CD4-positive, CD25-positive, alpha-beta regulatory T cell (primary cell): ENCODE results near the gene PDZD2. TPM values are rescaled to one million over a fixed set of nuclear protein-coding genes. Genes with fewer than 3 reads are reported as not detected.
"Not testable (repeated sequence)": the region's sequence is repeated elsewhere in the genome, so short reads cannot be mapped to it uniquely, and the experiment has no call there.

Experiments used
- ATAC-seq, 2 donors: fragments of 150-1000 bp; cut with Tn5 transposase; one replicate each; pipeline ENCODE4 v1.10.0; 2021; ENCODE audit warnings: low read depth in 2 of 2, moderate number of reproducible peaks in 2 of 2, moderate library complexity in 1 of 2
- DNase-seq, 3 donors: peaks; one replicate each; pipeline versions ENCODE4 v3.0.0 to v3.0.0-alpha.2; 2012 to 2022; ENCODE audit warnings: mixed read lengths in 1 of 3
- H3K27ac ChIP-seq: one replicate; pipeline ENCODE4 v1.7.0; 2013; ENCODE audit warnings: mild to moderate bottlenecking, low read length; ENCODE audit not compliant: insufficient read depth, poor library complexity, severe bottlenecking
- H3K27me3 ChIP-seq: one replicate; pipeline ENCODE4 v1.7.0; 2013; ENCODE audit warnings: low read length; ENCODE audit not compliant: control insufficient read depth, insufficient read depth
- H3K36me3 ChIP-seq: one replicate; pipeline ENCODE4 v1.7.0; 2013; ENCODE audit warnings: mild to moderate bottlenecking, low read length, moderate library complexity; ENCODE audit not compliant: control insufficient read depth, insufficient read depth
- H3K4me1 ChIP-seq: 2 replicates; pipeline ENCODE4 v1.7.0; 2013; ENCODE audit warnings: mild to moderate bottlenecking, low read length; ENCODE audit not compliant: insufficient read depth, control insufficient read depth, poor library complexity, severe bottlenecking
- H3K4me3 ChIP-seq: one replicate; pipeline ENCODE4 v1.7.0; 2013; ENCODE audit warnings: low read depth, mild to moderate bottlenecking, low read length, moderate library complexity
- H3K9me3 ChIP-seq, 2 experiments: 1 replicate in 1 of 2; 2 replicates in 1 of 2; pipeline ENCODE4 v1.7.0; 2013; ENCODE audit warnings: low read length in 2 of 2, mild to moderate bottlenecking in 1 of 2, moderate library complexity in 1 of 2; ENCODE audit not compliant: control insufficient read depth in 2 of 2
- H3K27ac Mint-ChIP-seq, 3 donors: one replicate each; pipeline ENCODE4 v1.8.0; 2020 to 2022; ENCODE audit warnings: mild to moderate bottlenecking in 3 of 3, mixed read lengths in 3 of 3, moderate library complexity in 2 of 3
- H3K27me3 Mint-ChIP-seq: one replicate; pipeline ENCODE4 v1.8.0; 2022; ENCODE audit warnings: mild to moderate bottlenecking, mixed read lengths
- H3K36me3 Mint-ChIP-seq: one replicate; pipeline ENCODE4 v1.8.0; 2020; ENCODE audit warnings: mixed read lengths
- H3K4me1 Mint-ChIP-seq, 4 donors: one replicate each; pipeline ENCODE4 v1.8.0; 2020 to 2022; ENCODE audit warnings: mixed read lengths in 4 of 4, mild to moderate bottlenecking in 1 of 4
- H3K4me3 Mint-ChIP-seq, 4 donors: one replicate each; pipeline ENCODE4 v1.8.0; 2020 to 2022; ENCODE audit warnings: mild to moderate bottlenecking in 4 of 4, mixed read lengths in 4 of 4, moderate library complexity in 3 of 4
- H3K9me3 Mint-ChIP-seq, 7 donors: one replicate each; pipeline ENCODE4 v1.8.0; 2020 to 2022; ENCODE audit warnings: mixed read lengths in 7 of 7, mild to moderate bottlenecking in 3 of 7, moderate library complexity in 2 of 7
- polyA plus RNA-seq, 4 donors: library from polyadenylated mRNA; unstranded; fragments of 300-500 nt; fragmentation: Illumina TruSeq; gene quantifications; one replicate each; pipeline ENCODE4 v1.2.3, GENCODE V29; 2021
- total RNA-seq: library from RNA; stranded (reverse); gene quantifications from one replicate; pipeline ENCODE4 v1.2.3, GENCODE V29; 2022

PDZD2 gene
- total and polyA plus RNA-seq, 5 donors from 2014 or later, result 0.06 to 1.3 (median 0.25) TPM

- not testable (repeated sequence) for H3K27me3 ChIP-seq, H3K27me3 Mint-ChIP-seq, H3K9me3 ChIP-seq, H3K4me1 Mint-ChIP-seq, DNase-seq, H3K4me3 ChIP-seq, H3K9me3 Mint-ChIP-seq, H3K4me3 Mint-ChIP-seq, H3K36me3 ChIP-seq, H3K36me3 Mint-ChIP-seq, H3K4me1 ChIP-seq, H3K27ac ChIP-seq, H3K27ac Mint-ChIP-seq, ATAC-seq
These were observed 439.9 kb downstream of the PDZD2 start for GRCh38 chr5:32078855-32079254.

GRCh38 chr5:32080565-32080964 is 441.6 kb downstream of the PDZD2 start:
- H3K27me3 ChIP-seq, H3K27me3 Mint-ChIP-seq, H3K27ac ChIP-seq, ATAC-seq, H3K9me3 Mint-ChIP-seq, H3K36me3 ChIP-seq, H3K4me1 ChIP-seq, H3K9me3 ChIP-seq, H3K4me1 Mint-ChIP-seq, H3K36me3 Mint-ChIP-seq, DNase-seq, H3K27ac Mint-ChIP-seq, H3K4me3 ChIP-seq, H3K4me3 Mint-ChIP-seq: not testable (repeated sequence)

GRCh38 chr5:32082701-32083100 is 443.8 kb downstream of the PDZD2 start:
- no peaks in the 10 kb centered on the region for H3K4me1 ChIP-seq
- no peak for DNase-seq
- H3K36me3 Mint-ChIP-seq, result no peaks in the 10 kb centered on the region

GRCh38 chr5:32083981-32084430 is 445.1 kb downstream of the PDZD2 start:
- DNase-seq, result no peak
- Histone ChIP-seq H3K4me1 (no peaks in the 10 kb centered on the region), H3K9me3 (no peaks in the 10 kb centered on the region), H3K4me3 (no peak overlapping the region), H3K27me3 (no peaks in the 10 kb centered on the region), H3K36me3 (no peaks in the 10 kb centered on the region), H3K27ac (no peak overlapping the region)
- Mint-ChIP-seq H3K4me3 (no peak overlapping the region), H3K4me1 (no peaks in the 10 kb centered on the region), H3K27me3 (no peaks in the 10 kb centered on the region), H3K27ac (no peak overlapping the region), H3K36me3 (no peaks in the 10 kb centered on the region), H3K9me3 (peaks cover 0 to 2% (median 0%) of the 10 kb centered on the region in 7 donors)
- no peak for ATAC-seq

More at GRCh38 chr5:32082701-32083100, 443.8 kb downstream of the PDZD2 start:
- Histone ChIP-seq H3K27ac (no peak overlapping the region), H3K9me3 (no peaks in the 10 kb centered on the region), H3K27me3 (no peaks in the 10 kb centered on the region), H3K36me3 (no peaks in the 10 kb centered on the region), H3K4me3 (no peak overlapping the region)
- H3K4me1 Mint-ChIP-seq, result no peaks in the 10 kb centered on the region
- no peak overlapping the region for H3K4me3 Mint-ChIP-seq
- no peaks in the 10 kb centered on the region for H3K27me3 Mint-ChIP-seq
- H3K27ac Mint-ChIP-seq, result no peak overlapping the region
- H3K9me3 Mint-ChIP-seq, result peaks cover 0 to 2% (median 0%) of the 10 kb centered on the region in 7 donors
- ATAC-seq, result no peak

GRCh38 chr5:32087086-32088082 is 448.5 kb downstream of the PDZD2 start:
- no peaks in the 10 kb centered on the region for H3K27me3 ChIP-seq
- Mint-ChIP-seq H3K4me1 (no peaks in the 10 kb centered on the region), H3K36me3 (no peaks in the 10 kb centered on the region), H3K4me3 (no peak overlapping the region), H3K27me3 (no peaks in the 10 kb centered on the region), H3K9me3 (peaks cover 0 to 2% (median 0%) of the 10 kb centered on the region in 7 donors), H3K27ac (no peak overlapping the region)
- DNase-seq (no peak), ATAC-seq (no peak)
- no peaks in the 10 kb centered on the region for H3K9me3 ChIP-seq
- no peak overlapping the region for H3K4me3 ChIP-seq
- H3K4me1 ChIP-seq, result no peaks in the 10 kb centered on the region
- no peaks in the 10 kb centered on the region for H3K36me3 ChIP-seq
- no peak overlapping the region for H3K27ac ChIP-seq

- Mint-ChIP-seq H3K27ac (no peak overlapping the region), H3K9me3 (peaks cover 0 to 2% (median 0%) of the 10 kb centered on the region in 7 donors), H3K4me1 (peaks cover 0 to 4% (median 0%) of the 10 kb centered on the region in 4 donors), H3K4me3 (no peak overlapping the region), H3K27me3 (no peaks in the 10 kb centered on the region), H3K36me3 (no peaks in the 10 kb centered on the region)
- Histone ChIP-seq H3K4me3 (no peak overlapping the region), H3K27me3 (no peaks in the 10 kb centered on the region), H3K9me3 (no peaks in the 10 kb centered on the region), H3K36me3 (no peaks in the 10 kb centered on the region), H3K4me1 (peaks cover 3% of the 10 kb centered on the region), H3K27ac (no peak overlapping the region)
- DNase-seq (no peak), ATAC-seq (no peak)
These were observed 449.3 kb downstream of the PDZD2 start for GRCh38 chr5:32088214-32088613.

GRCh38 chr5:32089146-32090000 is 450.4 kb downstream of the PDZD2 start:
- no peaks in the 10 kb centered on the region for H3K27me3 ChIP-seq
- no peak overlapping the region for H3K4me3 Mint-ChIP-seq

More at GRCh38 chr5:32089146-32090000, 450.4 kb downstream of the PDZD2 start:
- no peaks in the 10 kb centered on the region for H3K36me3 Mint-ChIP-seq
- H3K4me3 ChIP-seq, result no peak overlapping the region
- H3K4me1 ChIP-seq, result peaks cover 3% of the 10 kb centered on the region
- ATAC-seq, result no peak
- no peaks in the 10 kb centered on the region for H3K27me3 Mint-ChIP-seq
- no peak overlapping the region for H3K27ac Mint-ChIP-seq
- H3K9me3 Mint-ChIP-seq, result no peaks in the 10 kb centered on the region
- H3K9me3 ChIP-seq, result no peaks in the 10 kb centered on the region
- H3K27ac ChIP-seq, result no peak overlapping the region
- DNase-seq, result no peak
- no peaks in the 10 kb centered on the region for H3K36me3 ChIP-seq
- H3K4me1 Mint-ChIP-seq, result peaks cover 0 to 6% (median 0%) of the 10 kb centered on the region in 4 donors
